CMK (cell line): ENCODE results near the gene TBC1D9B.

ENCODE experiments used
- DNase-seq: peaks from one replicate; pipeline ENCODE4 v3.0.0-alpha.2; 2010; ENCODE audit warnings: low read depth

TBC1D9B gene

GRCh38 chr5:179906795-179907555 is 722 bp downstream of the TBC1D9B start:
- DNase-seq = no peak

DNA sequence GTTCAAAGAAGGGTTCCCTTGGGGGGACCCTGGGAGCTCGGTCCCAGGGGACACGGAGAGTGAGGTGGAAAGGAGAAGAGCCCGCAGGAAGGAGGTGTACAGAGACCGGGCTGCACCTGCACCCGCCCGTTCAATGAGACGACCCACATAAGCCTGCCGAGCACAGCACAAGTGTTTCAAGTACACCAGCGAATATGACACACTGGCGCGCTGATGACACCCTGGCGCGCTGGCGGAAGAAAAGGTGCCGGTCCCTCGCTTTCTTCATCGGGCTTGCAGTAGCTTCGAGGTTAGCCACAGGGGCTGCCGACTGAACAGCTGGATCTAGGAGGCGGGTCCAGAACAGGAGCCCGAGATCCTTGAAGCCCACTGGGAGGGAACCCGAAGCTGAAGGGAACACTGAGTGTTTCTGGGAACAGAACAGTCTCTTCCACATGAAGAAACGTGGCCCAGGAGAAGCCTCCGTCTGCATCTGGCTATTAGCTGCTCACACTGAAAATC is 1.4 kb downstream of the TBC1D9B start:
- no peak for DNase-seq

- DNase-seq = no peak
Measured at GRCh38 chr5:179905161-179905560, 2.5 kb downstream of the TBC1D9B start.

DNA sequence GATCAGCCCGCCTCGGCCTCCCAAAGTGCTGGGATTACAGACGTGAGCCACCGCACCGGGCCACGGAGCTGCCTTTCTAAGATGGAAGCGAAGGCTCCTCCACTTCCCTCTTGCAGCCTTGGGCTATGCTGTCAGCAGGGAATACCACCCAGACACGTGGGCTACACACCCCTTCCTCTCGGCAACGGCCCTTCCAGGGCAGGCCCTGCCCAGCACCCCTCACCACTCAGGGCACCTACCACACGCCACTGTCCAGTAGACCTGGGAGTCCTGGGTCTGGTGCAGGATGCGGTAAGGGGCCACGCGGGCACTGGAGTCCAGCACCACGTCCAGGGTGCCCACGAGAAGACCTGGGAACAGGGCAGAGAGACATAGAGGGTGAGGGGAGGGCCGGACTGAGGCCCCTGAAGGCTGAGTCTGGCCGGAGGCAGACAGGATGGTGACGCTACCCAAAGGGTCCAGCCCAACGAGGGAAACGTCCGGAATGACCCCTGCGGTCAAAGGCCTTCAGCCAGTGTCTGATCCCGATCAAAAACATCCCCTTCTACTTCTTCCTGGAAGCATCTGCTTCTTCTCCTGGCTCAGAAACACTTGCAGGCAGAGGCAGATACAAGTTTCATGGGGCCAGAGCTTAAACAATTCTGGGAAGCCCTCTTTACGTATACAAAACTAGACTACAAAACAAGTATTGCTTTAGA is 3.1 kb downstream of the TBC1D9B start:
- DNase-seq = no peak

GRCh38 chr5:179902763-179903158 is 4.9 kb downstream of the TBC1D9B start:
- DNase-seq = no peak

GRCh38 chr5:179901915-179902762 is 5.6 kb downstream of the TBC1D9B start:
- no peak for DNase-seq

DNA sequence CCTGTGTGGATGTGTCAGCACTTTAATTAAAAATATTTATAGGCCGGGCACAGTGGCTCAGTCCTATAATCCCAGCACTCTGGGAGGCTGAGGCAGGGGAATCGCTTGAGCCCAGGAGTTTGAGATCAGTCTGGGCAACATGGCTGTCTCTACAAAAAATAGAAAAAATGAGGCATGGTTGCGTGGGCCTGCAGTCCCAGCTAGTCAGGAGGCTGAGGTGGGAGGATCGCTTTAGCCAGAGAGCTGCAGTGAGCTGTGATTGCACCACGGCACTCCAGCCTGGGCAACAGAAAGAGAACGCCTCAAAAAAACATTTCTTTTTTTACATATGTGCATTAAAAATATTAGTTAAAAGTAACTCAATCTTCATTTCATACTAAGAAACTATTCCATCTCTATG is 6.2 kb downstream of the TBC1D9B start:
- no peak for DNase-seq

DNA sequence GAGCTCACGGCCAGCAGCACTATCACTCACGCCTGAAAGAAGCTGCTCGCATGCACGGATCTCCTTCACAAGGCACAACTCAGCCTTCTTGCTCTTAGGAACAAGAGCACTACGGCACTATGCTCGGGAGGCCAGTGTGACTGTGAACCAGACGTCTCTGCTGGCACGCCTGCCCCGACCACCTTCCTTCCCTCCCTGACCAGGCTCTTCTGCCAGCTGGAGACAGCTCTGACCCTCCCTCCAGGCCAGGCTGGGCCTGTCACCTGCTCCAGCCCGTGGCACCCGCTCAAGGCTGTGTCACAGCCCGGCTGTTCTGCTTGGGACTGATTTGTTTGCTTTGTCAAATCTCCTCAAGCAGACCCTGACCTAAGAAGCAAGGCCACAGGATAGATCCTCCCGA is 7.0 kb downstream of the TBC1D9B start:
- DNase-seq = no peak

- DNase-seq = no peak
Measured at GRCh38 chr5:179900206-179900605, 7.5 kb downstream of the TBC1D9B start.

GRCh38 chr5:179895861-179896260 is 11.8 kb downstream of the TBC1D9B start:
- DNase-seq = no peak

DNA sequence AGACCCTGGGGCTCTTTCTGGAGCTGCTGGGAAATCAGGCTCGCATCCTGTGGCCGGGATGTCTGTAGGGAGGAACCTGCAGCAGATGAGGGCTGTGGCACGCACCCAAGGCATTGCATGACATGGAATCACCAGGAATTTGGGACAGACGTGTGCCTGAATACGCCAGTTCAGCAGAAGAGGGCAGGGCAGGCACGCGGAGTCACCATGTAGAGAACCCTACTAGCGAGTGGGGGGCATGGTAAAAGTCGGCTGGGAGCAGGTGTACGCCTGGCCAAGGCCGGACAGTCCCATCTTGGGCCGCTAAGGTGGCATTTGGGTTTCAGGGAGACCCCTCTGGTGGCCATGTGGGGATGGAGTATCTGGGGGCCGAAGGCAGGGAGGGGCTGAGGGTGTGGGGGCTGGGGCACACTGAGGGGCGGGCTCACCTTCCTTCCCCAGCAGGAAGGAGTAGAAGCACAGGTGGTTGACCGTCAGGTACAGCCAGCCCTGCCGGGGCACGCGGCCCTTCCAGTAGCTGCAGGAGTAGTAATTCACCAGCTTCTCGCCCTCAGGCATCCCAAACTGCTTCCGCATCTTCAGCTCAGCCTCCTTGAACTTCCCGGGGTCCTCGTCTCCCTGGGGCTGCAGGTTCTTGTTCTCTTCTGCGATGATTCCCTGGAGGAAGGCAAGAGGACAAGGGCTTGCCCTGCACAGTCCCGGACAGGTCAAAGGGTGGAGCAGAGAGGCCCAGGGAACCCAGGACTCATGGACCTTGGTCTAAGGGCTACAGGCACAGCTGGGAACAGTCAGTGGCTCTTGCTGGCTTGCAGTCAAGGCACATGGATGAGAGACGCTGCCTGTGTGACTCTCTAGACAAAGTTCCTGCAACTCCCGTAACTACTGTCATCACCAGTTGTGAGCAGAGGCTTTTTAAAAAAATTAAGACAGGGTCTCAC is 13.5 kb downstream of the TBC1D9B start:
- no peak for DNase-seq

DNA sequence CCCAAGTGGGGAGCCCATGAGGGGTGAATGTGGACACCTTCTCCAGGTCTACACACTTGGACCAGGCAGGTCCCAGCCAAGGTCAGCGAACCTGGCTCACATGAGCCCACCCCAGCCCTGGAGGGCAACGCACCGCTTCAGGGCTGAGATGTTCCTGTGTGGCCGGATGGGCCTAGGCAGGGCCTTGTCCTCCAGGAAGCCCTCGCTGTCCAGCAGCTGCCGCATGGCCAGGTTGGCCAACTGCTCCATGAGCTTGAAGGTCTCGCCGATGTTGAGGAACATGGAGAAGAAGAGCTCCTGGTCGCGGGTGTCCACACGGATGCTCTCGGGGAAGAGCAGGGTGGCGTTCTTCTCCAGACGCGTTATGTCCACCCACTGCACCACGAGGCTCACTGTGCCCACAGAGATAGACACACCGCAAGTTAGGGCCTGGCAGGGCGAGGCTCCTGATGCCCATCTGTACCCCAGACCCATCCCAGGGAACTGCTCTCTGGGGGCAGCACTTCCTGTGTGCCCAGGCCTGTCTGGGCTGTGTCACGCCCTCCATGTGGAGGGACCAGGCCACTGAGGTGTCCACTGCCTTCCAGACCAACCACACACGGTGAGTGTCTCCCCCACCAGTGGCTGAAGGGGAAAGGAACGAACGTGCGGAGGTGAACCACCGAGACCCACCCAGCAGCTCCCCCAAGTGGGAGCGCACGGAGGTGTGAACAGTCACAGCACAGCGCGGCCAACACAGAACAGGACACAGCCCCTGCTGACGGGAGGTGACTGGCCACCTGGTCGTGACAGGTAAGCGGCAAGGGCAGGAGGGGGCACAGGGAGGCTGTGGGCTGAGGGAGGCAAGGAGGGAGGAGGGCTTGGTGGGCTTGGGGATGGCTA is 14.4 kb downstream of the TBC1D9B start:
- DNase-seq = no peak

- DNase-seq = no peak
Measured at GRCh38 chr5:179892255-179892654, 15.4 kb downstream of the TBC1D9B start.

- DNase-seq = no peak
Measured at GRCh38 chr5:179890751-179891682, 16.7 kb downstream of the TBC1D9B start.

- no peak for DNase-seq
Measured at GRCh38 chr5:179889885-179890284, 17.8 kb downstream of the TBC1D9B start.

GRCh38 chr5:179887802-179888201 is 19.9 kb downstream of the TBC1D9B start:
- no peak for DNase-seq

GRCh38 chr5:179887095-179887494 is 20.6 kb downstream of the TBC1D9B start:
- no peak for DNase-seq

DNA sequence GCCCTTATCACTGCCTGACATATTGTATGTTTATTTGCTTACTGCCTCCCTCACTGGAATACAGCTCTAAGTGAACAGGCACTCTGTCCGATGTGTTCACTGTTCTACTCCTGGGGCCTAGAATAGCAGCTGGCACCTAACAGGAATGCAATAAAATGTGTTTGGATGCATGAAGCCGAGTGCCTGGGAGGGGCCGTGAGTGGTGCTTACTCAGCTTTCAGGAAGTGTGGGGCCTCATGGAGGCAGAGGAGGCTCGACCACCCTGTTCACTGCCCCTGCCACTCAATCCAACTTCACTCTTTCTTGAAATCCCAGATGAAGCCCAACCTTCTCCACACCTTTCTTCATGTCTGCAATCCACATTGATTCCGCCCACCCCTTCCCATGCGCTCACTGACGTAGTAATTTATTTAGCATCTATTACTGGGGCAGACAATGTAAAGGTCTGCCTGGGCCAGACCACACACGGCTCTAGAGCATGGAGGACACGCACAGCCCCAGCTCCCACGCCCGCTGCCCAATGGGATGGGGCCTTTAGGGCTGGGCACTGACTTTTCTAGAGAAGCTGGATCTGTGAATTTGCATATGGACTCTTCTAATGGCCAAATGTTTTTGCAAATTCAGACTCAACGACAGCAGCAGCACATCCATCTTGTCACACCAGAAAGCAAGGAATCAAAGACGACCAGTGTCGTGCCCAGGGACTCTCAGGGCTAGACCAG is 21.3 kb downstream of the TBC1D9B start:
- no peak for DNase-seq
